Measurements from ENCODE around the gene CIB4. TPM values are rescaled to one million over a fixed set of nuclear protein-coding genes. Genes with fewer than 3 reads are reported as not detected.

CIB4 gene
- not detected for polyA plus RNA-seq (2012; ENCODE audit: insufficient read length, low read depth)

DNA sequence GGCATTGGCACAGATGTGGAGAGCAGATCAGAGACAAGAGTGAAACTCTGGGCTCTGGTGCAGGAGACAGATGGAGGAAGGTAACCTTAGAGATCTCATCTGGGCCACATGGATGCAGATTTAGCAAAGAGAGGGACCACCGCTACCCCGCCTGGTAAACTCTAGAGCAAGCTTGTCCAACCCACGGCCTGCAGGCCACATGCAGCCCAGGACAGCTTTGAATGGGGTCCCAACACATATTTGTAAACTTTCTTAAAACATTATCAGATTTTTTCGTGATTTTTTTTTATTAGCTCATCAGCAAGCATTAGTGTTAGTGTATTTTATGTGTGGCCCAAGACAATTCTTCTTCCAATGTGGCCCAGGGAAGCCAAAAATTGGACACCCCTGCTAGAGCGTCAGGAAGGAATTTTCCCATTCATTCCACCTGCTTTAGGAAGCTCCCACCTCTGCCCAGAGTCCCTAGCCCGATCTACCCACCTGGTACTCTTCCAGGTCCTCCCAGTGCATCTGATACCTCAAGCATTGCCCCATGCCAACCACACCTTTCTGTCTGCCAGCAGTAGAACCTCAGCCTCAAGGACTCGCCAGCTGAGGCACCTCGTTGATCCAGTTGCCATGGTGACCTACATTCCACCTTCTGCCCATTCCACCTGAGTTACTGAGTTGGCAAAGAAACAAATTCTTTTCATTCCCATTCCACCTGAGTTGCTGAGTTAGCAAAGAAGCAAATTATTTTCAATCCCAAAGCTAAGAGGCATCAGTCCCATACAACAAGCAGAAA, at the start of gene CIB4:
Gene CIB4 (minus strand): TSS at position 586 of the 784 bp plus-strand sequence. CDS start 52 bp downstream, at position 534.
- TF ChIP-seq SIN3A (IDR thresholded peaks at IDR 0.05; ENCODE audit: borderline replicate concordance, insufficient read depth, low read length) = no peak
- TF ChIP-seq, protein P1, sequence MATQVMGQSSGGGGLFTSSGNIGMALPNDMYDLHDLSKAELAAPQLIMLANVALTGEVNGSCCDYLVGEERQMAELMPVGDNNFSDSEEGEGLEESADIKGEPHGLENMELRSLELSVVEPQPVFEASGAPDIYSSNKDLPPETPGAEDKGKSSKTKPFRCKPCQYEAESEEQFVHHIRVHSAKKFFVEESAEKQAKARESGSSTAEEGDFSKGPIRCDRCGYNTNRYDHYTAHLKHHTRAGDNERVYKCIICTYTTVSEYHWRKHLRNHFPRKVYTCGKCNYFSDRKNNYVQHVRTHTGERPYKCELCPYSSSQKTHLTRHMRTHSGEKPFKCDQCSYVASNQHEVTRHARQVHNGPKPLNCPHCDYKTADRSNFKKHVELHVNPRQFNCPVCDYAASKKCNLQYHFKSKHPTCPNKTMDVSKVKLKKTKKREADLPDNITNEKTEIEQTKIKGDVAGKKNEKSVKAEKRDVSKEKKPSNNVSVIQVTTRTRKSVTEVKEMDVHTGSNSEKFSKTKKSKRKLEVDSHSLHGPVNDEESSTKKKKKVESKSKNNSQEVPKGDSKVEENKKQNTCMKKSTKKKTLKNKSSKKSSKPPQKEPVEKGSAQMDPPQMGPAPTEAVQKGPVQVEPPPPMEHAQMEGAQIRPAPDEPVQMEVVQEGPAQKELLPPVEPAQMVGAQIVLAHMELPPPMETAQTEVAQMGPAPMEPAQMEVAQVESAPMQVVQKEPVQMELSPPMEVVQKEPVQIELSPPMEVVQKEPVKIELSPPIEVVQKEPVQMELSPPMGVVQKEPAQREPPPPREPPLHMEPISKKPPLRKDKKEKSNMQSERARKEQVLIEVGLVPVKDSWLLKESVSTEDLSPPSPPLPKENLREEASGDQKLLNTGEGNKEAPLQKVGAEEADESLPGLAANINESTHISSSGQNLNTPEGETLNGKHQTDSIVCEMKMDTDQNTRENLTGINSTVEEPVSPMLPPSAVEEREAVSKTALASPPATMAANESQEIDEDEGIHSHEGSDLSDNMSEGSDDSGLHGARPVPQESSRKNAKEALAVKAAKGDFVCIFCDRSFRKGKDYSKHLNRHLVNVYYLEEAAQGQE (IDR thresholded peaks at IDR 0.05; ENCODE audit: insufficient read depth in 1 of 2, low read depth in 2 of 2, low read length in 2 of 2) = no peak
- TF ChIP-seq TAF1 (IDR thresholded peaks at IDR 0.05; ENCODE audit: borderline replicate concordance, insufficient read depth, low read length) = no peak
- TF ChIP-seq POLR2AphosphoS5 (IDR thresholded peaks at IDR 0.05; ENCODE audit: low read depth, low read length) = no peak

DNA sequence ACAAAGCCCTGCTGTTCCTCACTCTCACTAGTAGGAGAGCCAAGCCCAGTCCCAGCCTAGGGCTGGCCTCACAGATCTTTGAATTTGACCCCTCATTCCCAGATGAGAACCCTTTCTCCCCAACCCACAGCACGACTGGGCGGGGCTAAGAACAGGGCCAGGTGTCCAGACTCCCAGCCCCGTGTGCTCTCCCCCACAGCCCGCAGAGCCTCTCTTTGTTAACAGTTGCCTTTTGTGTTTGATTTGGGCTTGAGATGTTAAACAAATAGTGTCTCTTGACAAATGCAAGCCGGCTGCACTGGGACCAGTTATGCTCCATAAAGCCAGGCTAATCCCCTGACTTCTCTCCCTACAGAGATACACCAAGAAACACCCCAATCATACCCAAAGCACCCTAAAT, 46.6 kb upstream of the CIB4 start:
- TF ChIP-seq SIN3A (IDR thresholded peaks at IDR 0.05; ENCODE audit: borderline replicate concordance, insufficient read depth, low read length) (no peak), TAF1 (IDR thresholded peaks at IDR 0.05; ENCODE audit: borderline replicate concordance, insufficient read depth, low read length) (no peak), POLR2AphosphoS5 (IDR thresholded peaks at IDR 0.05; ENCODE audit: low read depth, low read length) (no peak)

DNA sequence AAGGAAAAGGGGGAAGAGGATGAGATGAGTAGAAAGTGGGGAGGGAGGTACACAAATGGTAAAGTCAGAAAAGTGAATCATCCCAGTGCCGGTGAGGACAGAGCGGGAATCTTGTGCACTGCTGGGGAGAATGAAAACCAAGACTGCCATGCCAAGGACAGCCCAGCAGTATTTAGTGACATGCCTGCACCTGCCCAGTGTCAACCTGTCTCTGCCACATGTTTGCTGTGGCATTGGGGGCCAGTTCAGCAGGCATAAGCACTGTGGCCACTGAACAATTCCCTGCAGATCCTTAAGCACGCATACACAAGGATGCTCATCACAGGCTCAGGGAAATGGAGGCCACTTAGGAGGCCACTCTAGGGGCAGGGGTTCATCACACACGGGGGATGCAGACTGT, 46.2 kb upstream of the CIB4 start:
- TF ChIP-seq, protein P1 (IDR thresholded peaks at IDR 0.05; ENCODE audit: insufficient read depth in 1 of 2, low read depth in 2 of 2, low read length in 2 of 2) = no peak
- TF ChIP-seq FOXP2 (optimal IDR thresholded peaks at IDR 0.05; ENCODE audit: borderline replicate concordance, extremely low read depth, extremely low read length, insufficient read depth) (no peak), POLR2AphosphoS5 (IDR thresholded peaks at IDR 0.05; ENCODE audit: low read depth, low read length) (no peak), TAF1 (IDR thresholded peaks at IDR 0.05; ENCODE audit: borderline replicate concordance, insufficient read depth, low read length) (no peak), SIN3A (IDR thresholded peaks at IDR 0.05; ENCODE audit: borderline replicate concordance, insufficient read depth, low read length) (no peak)

DNA sequence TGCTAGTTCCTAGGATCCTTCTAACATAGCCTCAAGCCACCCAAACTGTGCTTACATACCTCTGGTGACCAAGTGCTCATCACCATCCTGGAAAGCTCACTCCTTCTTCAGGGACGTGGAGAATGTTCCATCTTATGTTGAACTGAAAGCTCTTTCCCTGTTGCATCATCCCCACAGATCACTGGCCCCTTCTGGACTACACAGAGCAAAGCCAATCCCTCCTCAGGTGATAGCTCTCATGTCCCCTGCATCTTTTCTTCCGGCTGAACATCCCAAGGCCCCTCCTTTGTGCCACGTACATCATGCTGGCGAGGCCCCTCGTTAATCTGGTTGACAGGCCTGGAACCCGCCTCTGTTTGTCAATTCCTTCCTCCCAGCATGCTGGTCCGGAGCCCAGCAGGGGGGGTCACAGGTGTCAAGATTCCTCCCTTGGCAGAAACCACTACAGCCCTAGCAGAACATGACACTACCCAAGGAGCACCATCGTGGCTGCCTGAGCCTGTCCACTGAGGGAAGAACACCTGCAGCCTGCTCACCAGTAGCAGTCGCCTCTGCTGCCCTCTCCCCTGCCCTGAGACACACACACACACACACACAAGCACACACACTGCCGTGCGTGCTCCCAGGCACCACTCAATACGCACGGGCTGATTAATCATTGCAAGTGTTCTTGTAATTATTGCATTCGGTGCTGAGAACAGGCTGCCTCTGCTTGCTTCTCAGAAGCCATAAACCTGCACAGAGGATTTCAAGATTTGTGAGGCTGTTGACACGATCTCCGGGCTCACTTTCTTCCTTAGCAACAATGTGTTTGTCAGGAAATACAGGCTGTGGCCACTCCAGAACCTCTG, 45.0 kb upstream of the CIB4 start:
- TF ChIP-seq SIN3A (IDR thresholded peaks at IDR 0.05; ENCODE audit: borderline replicate concordance, insufficient read depth, low read length) = no peak
- TF ChIP-seq, protein P1 (IDR thresholded peaks at IDR 0.05; ENCODE audit: insufficient read depth in 1 of 2, low read depth in 2 of 2, low read length in 2 of 2) = no peak
- TF ChIP-seq FOXP2 (optimal IDR thresholded peaks at IDR 0.05; ENCODE audit: borderline replicate concordance, extremely low read depth, extremely low read length, insufficient read depth) = no peak
- TF ChIP-seq POLR2AphosphoS5 (IDR thresholded peaks at IDR 0.05; ENCODE audit: low read depth, low read length) = no peak
- TF ChIP-seq TAF1 (IDR thresholded peaks at IDR 0.05; ENCODE audit: borderline replicate concordance, insufficient read depth, low read length) = no peak

DNA sequence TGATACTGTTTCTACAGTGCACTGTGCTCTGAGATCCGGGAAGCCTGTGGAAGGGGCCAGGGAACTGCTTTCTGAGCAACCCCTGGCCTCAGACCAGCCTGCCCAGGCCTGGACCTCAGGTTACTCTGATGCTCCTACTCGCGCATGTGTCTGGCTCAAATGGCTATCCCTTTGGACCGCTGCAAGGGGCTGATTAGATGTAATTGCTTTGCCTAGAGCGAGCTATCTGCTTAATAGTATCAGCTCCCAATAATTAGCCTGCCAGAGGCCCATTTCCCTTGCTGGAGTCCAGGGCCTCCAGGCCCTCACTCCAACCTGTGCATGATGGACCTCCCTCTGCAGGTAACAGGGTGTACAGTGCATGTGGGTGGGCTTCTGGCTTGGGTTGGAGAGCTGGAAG, 44.2 kb upstream of the CIB4 start:
- TF ChIP-seq FOXP2 (optimal IDR thresholded peaks at IDR 0.05; ENCODE audit: borderline replicate concordance, extremely low read depth, extremely low read length, insufficient read depth) = no peak
- TF ChIP-seq, protein P1 (IDR thresholded peaks at IDR 0.05; ENCODE audit: insufficient read depth in 1 of 2, low read depth in 2 of 2, low read length in 2 of 2) = no peak
- TF ChIP-seq POLR2AphosphoS5 (IDR thresholded peaks at IDR 0.05; ENCODE audit: low read depth, low read length) = no peak
- TF ChIP-seq TAF1 (IDR thresholded peaks at IDR 0.05; ENCODE audit: borderline replicate concordance, insufficient read depth, low read length) = no peak
- no peak for TF ChIP-seq SIN3A (IDR thresholded peaks at IDR 0.05; ENCODE audit: borderline replicate concordance, insufficient read depth, low read length)
